Measurements from ENCODE around the gene KIF23.

DNA sequence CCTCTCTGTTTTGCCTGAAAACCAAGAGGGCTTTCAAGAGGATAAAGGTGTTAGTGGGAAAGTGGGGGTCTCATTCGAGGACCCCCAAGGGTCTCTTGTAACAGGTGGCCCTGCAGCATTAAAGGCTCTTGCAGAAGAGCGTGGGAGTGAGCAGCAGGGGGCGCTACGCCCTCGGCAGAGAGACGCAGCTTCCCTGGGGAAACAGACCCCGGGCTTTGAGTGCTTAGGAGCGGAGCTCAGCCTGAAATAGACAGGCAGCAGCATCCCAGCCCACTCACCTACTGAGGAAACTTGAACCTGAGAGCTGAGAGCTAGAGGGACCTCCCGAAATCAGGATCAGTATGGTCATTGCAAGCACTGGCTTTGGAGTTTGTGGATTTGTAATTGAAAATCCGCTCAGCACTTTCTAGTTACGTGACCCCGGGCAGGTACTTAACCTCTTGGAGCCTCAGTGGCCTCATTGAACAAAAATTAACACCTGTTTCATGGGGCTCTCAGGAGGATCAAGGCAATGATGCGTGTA lies 64.2 kb downstream of the KIF23 start:
- TF ChIP-seq, protein P1, sequence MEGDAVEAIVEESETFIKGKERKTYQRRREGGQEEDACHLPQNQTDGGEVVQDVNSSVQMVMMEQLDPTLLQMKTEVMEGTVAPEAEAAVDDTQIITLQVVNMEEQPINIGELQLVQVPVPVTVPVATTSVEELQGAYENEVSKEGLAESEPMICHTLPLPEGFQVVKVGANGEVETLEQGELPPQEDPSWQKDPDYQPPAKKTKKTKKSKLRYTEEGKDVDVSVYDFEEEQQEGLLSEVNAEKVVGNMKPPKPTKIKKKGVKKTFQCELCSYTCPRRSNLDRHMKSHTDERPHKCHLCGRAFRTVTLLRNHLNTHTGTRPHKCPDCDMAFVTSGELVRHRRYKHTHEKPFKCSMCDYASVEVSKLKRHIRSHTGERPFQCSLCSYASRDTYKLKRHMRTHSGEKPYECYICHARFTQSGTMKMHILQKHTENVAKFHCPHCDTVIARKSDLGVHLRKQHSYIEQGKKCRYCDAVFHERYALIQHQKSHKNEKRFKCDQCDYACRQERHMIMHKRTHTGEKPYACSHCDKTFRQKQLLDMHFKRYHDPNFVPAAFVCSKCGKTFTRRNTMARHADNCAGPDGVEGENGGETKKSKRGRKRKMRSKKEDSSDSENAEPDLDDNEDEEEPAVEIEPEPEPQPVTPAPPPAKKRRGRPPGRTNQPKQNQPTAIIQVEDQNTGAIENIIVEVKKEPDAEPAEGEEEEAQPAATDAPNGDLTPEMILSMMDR (conservative IDR thresholded peaks at IDR 0.05 in 1 of 2, IDR thresholded peaks at IDR 0.05 in 1 of 2; ENCODE audit: low read depth in 1 of 2, low read length in 2 of 2) = peak; percentile 79 to 88
- TF ChIP-seq EZH2 (IDR thresholded peaks at IDR 0.05; ENCODE audit: low read length, missing control alignments) = no peak

Measured in fibroblast of lung (primary cell).